Measurements from ENCODE around the gene FOXF2.

DNA sequence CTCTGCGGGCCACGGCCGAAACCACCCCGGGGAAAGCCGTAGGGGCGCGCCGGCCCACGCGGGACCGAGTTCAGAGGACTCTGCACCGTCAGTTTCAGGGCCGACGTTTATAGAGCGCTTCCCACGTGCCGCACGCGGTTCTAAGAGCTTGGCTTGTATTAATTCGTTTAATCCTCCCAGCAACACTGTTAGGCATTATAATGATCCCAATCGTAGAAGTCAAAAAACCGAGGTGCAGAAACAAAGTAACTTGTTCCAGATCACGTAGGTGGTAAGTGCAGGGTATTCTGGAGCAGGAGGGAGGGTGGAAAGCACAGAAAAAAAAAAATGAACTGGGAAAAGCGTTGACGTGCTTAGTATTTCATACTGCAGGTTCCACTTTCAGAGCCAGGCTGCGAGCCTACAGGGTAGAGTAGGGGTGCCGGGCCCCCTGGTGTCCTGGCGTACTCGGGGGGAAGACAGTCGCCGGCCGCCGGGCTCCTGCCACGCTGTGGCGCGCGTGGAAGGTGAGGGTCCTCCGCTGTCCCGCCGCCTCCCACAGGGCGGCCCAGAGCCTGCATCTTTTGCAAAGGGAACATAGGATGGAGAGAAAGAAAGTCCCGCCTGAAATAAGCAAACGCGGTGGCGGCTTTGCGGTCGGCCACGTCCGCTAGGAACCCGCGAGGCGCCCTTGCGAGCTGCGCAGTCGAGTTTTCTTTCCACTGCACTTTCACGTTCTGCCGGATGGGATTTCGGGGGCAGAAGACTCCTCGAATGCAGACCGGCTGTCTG, 10.2 kb upstream of the FOXF2 start:
- TF ChIP-seq ZNF274 (IDR thresholded peaks at IDR 0.05; ENCODE audit: low read depth, low read length) (no peak), YY1 (IDR thresholded peaks at IDR 0.05; ENCODE audit: insufficient read depth, insufficient read length) (no peak)

Measured in NT2/D1 (cell line).